Measurements from ENCODE around the gene ENHO. TPM values are rescaled to one million over a fixed set of nuclear protein-coding genes. Genes with fewer than 3 reads are reported as not detected.

Gene ENHO
- total RNA-seq, result not detected in 2 replicates

DNA sequence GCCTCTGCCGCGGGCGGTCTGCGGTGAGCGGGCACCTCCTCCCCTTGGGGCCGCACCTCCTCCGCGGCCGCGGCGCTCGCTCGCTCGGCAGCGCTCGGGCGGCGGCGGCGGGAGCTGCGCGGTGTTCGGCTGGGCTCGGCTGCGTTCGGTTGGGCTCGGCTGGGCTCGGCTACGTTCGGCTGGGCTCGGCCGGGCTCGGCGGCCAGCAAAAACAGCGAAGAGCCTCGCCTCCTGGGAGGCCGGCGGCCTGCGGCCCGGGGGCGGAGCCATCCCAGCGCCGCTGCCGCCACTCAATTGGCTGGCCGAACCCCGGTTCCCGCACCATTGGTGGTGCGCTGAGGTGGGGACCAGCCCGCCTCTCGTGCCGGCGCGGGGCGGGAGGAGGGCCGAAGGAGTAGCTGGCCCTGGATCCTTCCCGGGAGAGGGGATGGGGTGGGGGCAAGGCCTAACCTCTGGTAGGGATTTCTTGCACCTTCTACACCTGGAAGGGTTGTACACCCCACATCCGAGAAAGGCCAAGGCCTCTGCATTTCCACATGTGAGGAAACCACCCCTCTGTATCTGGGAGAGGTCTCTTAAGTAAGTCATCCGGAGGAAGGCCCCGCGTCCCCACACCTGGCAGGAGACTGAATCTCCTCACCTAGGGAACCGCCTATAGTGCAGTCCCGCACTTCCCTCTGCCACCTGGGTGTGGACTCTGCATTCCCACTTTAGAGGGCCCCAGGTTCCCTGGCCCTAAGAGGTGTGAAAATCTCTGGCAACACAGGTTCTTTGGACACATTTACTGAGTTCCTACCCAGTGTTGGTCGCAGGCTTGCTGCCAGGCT is at the start of gene ENHO:
Gene ENHO (minus strand): TSS at position 20 of the 827 bp plus-strand sequence. CDS start 1,295 bp downstream, outside the sequence.

Small RNAs within 50 kb of the gene (small RNA-seq; reads per million reads assigned to genes)
- gene RN7SKP24, result not detected

Other genes starting within 250 kb of the ENHO start
- gene KIF24, start 193.7 kb downstream of the ENHO start, total RNA-seq, result 1.4 and 2.0 TPM in 2 replicates
- 19.6 and 26.7 TPM in 2 replicates for gene NUDT2, start 193.4 kb downstream of the ENHO start, total RNA-seq
- gene MYORG, start 146.1 kb downstream of the ENHO start, total RNA-seq, result 7.9 and 13.1 TPM in 2 replicates
- 7.9 and 14.2 TPM in 2 replicates for gene FAM219A, start 64.4 kb downstream of the ENHO start, total RNA-seq
- gene DNAI1, start 64.2 kb downstream of the ENHO start, total RNA-seq, result 1.2 TPM in 1 of 2 replicates, not detected in the other
- not detected in 2 replicates for gene CNTFR, start 66.7 kb upstream of the ENHO start, total RNA-seq
- gene RPP25L, start 89.1 kb upstream of the ENHO start, total RNA-seq, result 16.1 and 32.2 TPM in 2 replicates
- 102 and 104 TPM in 2 replicates for gene DCTN3, start 97.5 kb upstream of the ENHO start, total RNA-seq
- not detected in 2 replicates for gene ARID3C, start 106.1 kb upstream of the ENHO start, total RNA-seq
- gene SIGMAR1, start 114.8 kb upstream of the ENHO start, total RNA-seq, result 46.3 and 71.0 TPM in 2 replicates
- 70.6 and 84.8 TPM in 2 replicates for gene GALT, start 123.7 kb upstream of the ENHO start, total RNA-seq
- 22.6 and 37.7 TPM in 2 replicates for gene IL11RA, start 129.2 kb upstream of the ENHO start, total RNA-seq
- gene CCL27, start 139.7 kb upstream of the ENHO start, total RNA-seq, result not detected in 2 replicates
- not detected in 2 replicates for gene CCL19, start 168.3 kb upstream of the ENHO start, total RNA-seq
- gene CCL21, start 187.1 kb upstream of the ENHO start, total RNA-seq, result not detected in 2 replicates